ENCODE results near the gene ARHGEF28.

DNA sequence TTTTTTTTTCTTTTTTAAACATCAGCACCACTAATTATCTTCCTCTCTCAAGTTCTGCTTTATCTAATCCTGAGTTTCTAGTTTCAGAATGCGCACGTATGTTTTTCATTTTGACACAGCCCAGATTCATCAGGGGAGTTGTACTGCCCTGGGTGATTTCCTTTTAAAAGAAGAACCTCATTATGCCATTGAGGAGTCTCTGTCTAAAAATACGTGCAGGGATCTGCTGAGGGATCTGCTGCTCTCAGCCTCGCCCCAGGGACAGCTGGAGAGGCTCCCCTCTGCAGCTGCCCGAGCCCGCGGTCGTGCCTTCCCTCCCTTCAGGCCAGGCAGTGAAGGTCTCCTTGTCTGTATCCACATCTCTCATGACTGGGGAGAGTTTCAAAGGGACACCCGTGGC, 273.1 kb downstream of the ARHGEF28 start:
- TF ChIP-seq, protein P1, sequence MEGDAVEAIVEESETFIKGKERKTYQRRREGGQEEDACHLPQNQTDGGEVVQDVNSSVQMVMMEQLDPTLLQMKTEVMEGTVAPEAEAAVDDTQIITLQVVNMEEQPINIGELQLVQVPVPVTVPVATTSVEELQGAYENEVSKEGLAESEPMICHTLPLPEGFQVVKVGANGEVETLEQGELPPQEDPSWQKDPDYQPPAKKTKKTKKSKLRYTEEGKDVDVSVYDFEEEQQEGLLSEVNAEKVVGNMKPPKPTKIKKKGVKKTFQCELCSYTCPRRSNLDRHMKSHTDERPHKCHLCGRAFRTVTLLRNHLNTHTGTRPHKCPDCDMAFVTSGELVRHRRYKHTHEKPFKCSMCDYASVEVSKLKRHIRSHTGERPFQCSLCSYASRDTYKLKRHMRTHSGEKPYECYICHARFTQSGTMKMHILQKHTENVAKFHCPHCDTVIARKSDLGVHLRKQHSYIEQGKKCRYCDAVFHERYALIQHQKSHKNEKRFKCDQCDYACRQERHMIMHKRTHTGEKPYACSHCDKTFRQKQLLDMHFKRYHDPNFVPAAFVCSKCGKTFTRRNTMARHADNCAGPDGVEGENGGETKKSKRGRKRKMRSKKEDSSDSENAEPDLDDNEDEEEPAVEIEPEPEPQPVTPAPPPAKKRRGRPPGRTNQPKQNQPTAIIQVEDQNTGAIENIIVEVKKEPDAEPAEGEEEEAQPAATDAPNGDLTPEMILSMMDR (IDR thresholded peaks at IDR 0.05): no peak
- TF ChIP-seq POLR2A (IDR thresholded peaks at IDR 0.05): no peak

Data from right lobe of liver (tissue), 4 donors.